ENCODE results near the gene ATP2B2.

Gene ATP2B2

DNA sequence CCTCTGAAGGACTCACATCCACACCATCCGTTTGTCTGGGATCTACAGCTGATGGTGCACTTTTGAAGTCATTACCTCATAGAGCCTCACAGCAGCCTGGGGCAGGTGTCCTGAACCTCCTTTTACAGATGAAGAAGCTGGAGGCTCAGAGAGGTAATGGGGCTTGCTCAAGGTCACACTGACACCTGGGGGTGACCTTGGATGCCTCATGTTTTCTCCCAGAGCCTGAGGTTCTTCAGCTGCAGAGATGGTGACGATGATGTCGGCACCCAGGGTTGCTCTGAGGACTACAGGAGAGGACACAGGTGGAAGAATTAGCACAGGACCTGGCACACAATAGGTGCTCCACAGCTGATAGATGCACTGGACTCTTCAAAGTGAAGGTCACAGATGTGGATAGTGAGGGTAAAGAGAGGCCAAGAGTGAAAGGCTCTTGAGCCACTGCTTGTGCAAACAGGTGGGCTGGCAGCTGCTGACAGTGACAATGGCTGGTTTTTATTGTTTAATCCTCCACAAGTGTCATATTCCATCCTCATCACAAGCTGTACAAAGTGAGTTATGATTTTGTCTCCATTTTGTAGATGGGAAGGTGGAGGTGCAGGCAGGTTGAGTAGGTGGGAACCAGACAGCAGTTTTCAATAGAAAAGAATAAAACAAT, 17.4 kb upstream of the ATP2B2 start:
- no peak for TF ChIP-seq EZH2phosphoT487 (IDR thresholded peaks at IDR 0.05; ENCODE audit: borderline replicate concordance)
- no peak for TF ChIP-seq CTCF (conservative IDR thresholded peaks at IDR 0.05; ENCODE audit: low read length)
- H3K9me3 ChIP-seq (ENCODE audit: insufficient read depth, low read depth, low read length) = no peaks in the 10 kb centered on the region

GRCh38 chr3:10521772-10522441, 16.5 kb upstream of the ATP2B2 start:
- no peak overlapping the region for H3K4me3 ChIP-seq (ENCODE audit: low read length, poor library complexity, severe bottlenecking)
- no peaks in the 10 kb centered on the region for H3K9me2 ChIP-seq (replicated peaks; ENCODE audit: low read depth, low read length)
- no peak overlapping the region for H3K9ac ChIP-seq (ENCODE audit: low read depth, low read length, poor library complexity, severe bottlenecking)
- no peak overlapping the region for H2AFZ ChIP-seq (ENCODE audit: low read length)
- H3K36me3 ChIP-seq (ENCODE audit: insufficient read depth, low read length) = no peaks in the 10 kb centered on the region
- H3K9me3 ChIP-seq (ENCODE audit: insufficient read depth, low read depth, low read length) = no peaks in the 10 kb centered on the region
- H3K79me2 ChIP-seq (ENCODE audit: insufficient read depth, low read length) = no peaks in the 10 kb centered on the region
- no peaks in the 10 kb centered on the region for H3K27me3 ChIP-seq (ENCODE audit: insufficient read depth, low read length, poor library complexity, severe bottlenecking)
- no peak overlapping the region for H3K4me2 ChIP-seq (ENCODE audit: low read depth, low read length, poor library complexity, severe bottlenecking)
- H4K20me1 ChIP-seq (ENCODE audit: insufficient read depth, low read length, poor library complexity, severe bottlenecking) = no peaks in the 10 kb centered on the region
- no peak for TF ChIP-seq EZH2phosphoT487 (IDR thresholded peaks at IDR 0.05; ENCODE audit: borderline replicate concordance)
- TF ChIP-seq CTCF (conservative IDR thresholded peaks at IDR 0.05; ENCODE audit: low read length) = no peak
- H3K4me1 ChIP-seq (ENCODE audit: insufficient read depth, low read length, poor library complexity, severe bottlenecking) = no peaks in the 10 kb centered on the region
- H3F3A ChIP-seq (ENCODE audit: low read depth) = no peaks in the 10 kb centered on the region

More for the DNA sequence above, 17.4 kb upstream of the ATP2B2 start:
- Histone ChIP-seq H3F3A (ENCODE audit: low read depth) (no peaks in the 10 kb centered on the region), H3K4me2 (ENCODE audit: low read depth, low read length, poor library complexity, severe bottlenecking) (no peak overlapping the region), H3K4me1 (ENCODE audit: insufficient read depth, low read length, poor library complexity, severe bottlenecking) (no peaks in the 10 kb centered on the region), H3K4me3 (ENCODE audit: low read length, poor library complexity, severe bottlenecking) (no peak overlapping the region), H3K27me3 (ENCODE audit: insufficient read depth, low read length, poor library complexity, severe bottlenecking) (no peaks in the 10 kb centered on the region), H3K9me2 (replicated peaks; ENCODE audit: low read depth, low read length) (no peaks in the 10 kb centered on the region), H4K20me1 (ENCODE audit: insufficient read depth, low read length, poor library complexity, severe bottlenecking) (no peaks in the 10 kb centered on the region), H2AFZ (ENCODE audit: low read length) (no peak overlapping the region), H3K79me2 (ENCODE audit: insufficient read depth, low read length) (no peaks in the 10 kb centered on the region), H3K36me3 (ENCODE audit: insufficient read depth, low read length) (no peaks in the 10 kb centered on the region), H3K9ac (ENCODE audit: low read depth, low read length, poor library complexity, severe bottlenecking) (no peak overlapping the region)

GRCh38 chr3:10520072-10520471, 14.7 kb upstream of the ATP2B2 start:
- Histone ChIP-seq H3K4me2 (ENCODE audit: low read depth, low read length, poor library complexity, severe bottlenecking) (no peak overlapping the region), H3K9me2 (replicated peaks; ENCODE audit: low read depth, low read length) (no peaks in the 10 kb centered on the region), H2AFZ (ENCODE audit: low read length) (no peak overlapping the region), H3K79me2 (ENCODE audit: insufficient read depth, low read length) (no peaks in the 10 kb centered on the region), H3K9me3 (ENCODE audit: insufficient read depth, low read depth, low read length) (no peaks in the 10 kb centered on the region), H3K4me1 (ENCODE audit: insufficient read depth, low read length, poor library complexity, severe bottlenecking) (no peaks in the 10 kb centered on the region), H3K36me3 (ENCODE audit: insufficient read depth, low read length) (no peaks in the 10 kb centered on the region), H3K27me3 (ENCODE audit: insufficient read depth, low read length, poor library complexity, severe bottlenecking) (no peaks in the 10 kb centered on the region), H3K9ac (ENCODE audit: low read depth, low read length, poor library complexity, severe bottlenecking) (no peak overlapping the region), H3K4me3 (ENCODE audit: low read length, poor library complexity, severe bottlenecking) (no peak overlapping the region), H3F3A (ENCODE audit: low read depth) (no peaks in the 10 kb centered on the region), H4K20me1 (ENCODE audit: insufficient read depth, low read length, poor library complexity, severe bottlenecking) (no peaks in the 10 kb centered on the region)
- TF ChIP-seq CTCF (conservative IDR thresholded peaks at IDR 0.05; ENCODE audit: low read length) = no peak
- no peak for TF ChIP-seq EZH2phosphoT487 (IDR thresholded peaks at IDR 0.05; ENCODE audit: borderline replicate concordance)

Measured in Loucy (cell line).